Kidney epithelial cell (primary cell): ENCODE data around the gene BATF2. TPM values are rescaled to one million over a fixed set of nuclear protein-coding genes. Genes with fewer than 3 reads are reported as not detected.
"Not testable (repeated sequence)": the region's sequence is repeated elsewhere in the genome, so short reads cannot be mapped to it uniquely, and the experiment has no call there.

ENCODE experiments used
- DNase-seq: peaks from one replicate; pipeline ENCODE4 v3.0.0-alpha.2; 2010; ENCODE audit warnings: low read depth
- H3K27me3 ChIP-seq: 2 replicates; pipeline ENCODE4 v1.6.0; 2011; ENCODE audit warnings: low read length; ENCODE audit not compliant: control insufficient read depth, insufficient read depth
- H3K36me3 ChIP-seq: 2 replicates; pipeline ENCODE4 v1.5.1; 2011; ENCODE audit warnings: low read length; ENCODE audit not compliant: control insufficient read depth, insufficient read depth
- H3K4me3 ChIP-seq: 2 replicates; pipeline ENCODE4 v1.5.1; 2011; ENCODE audit warnings: low read depth, mild to moderate bottlenecking, control low read depth, low read length
- total RNA-seq: library from RNA; depleted of rRNA; stranded (reverse); fragments of >200 nt; gene quantifications from 2 replicates; pipeline ENCODE4 v1.2.3, GENCODE V29; 2015
- TF ChIP-seq, protein P1 (sequence below): IDR thresholded peaks from 2 replicates; pipeline ENCODE4 v1.5.1; 2011; ENCODE audit warnings: mild to moderate bottlenecking, moderate library complexity, low read length, control low read depth, inconsistent platforms; ENCODE audit not compliant: insufficient read depth, poor library complexity, severe bottlenecking

BATF2 gene
- total RNA-seq, 1 donor from 2014 or later = 1.1 TPM

DNA sequence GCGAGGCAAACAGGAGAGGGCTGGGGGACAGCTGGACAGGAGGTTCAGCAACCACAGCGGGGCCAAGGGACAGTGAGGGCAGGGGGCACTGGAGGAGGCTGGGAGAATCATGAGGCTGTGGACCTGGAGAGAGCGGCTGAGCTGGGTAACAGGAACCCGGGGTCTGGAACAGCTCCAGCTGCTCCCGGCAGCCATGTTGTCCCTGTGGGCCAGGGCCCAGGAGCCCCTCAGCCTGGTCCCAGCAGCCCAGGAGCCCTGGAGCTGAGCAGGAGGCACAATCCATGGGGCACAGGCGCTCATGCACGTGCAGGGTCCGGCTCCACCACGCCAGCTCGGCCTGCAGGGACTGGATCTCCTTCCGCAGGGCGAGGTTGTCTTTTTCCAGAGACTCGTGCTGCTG is 7.4 kb downstream of the BATF2 start:
- no peak for DNase-seq
- H3K4me3 ChIP-seq = no peak overlapping the region
- H3K27me3 ChIP-seq = no peaks in the 10 kb centered on the region
- TF ChIP-seq, protein P1, sequence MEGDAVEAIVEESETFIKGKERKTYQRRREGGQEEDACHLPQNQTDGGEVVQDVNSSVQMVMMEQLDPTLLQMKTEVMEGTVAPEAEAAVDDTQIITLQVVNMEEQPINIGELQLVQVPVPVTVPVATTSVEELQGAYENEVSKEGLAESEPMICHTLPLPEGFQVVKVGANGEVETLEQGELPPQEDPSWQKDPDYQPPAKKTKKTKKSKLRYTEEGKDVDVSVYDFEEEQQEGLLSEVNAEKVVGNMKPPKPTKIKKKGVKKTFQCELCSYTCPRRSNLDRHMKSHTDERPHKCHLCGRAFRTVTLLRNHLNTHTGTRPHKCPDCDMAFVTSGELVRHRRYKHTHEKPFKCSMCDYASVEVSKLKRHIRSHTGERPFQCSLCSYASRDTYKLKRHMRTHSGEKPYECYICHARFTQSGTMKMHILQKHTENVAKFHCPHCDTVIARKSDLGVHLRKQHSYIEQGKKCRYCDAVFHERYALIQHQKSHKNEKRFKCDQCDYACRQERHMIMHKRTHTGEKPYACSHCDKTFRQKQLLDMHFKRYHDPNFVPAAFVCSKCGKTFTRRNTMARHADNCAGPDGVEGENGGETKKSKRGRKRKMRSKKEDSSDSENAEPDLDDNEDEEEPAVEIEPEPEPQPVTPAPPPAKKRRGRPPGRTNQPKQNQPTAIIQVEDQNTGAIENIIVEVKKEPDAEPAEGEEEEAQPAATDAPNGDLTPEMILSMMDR = no peak
- no peaks in the 10 kb centered on the region for H3K36me3 ChIP-seq

DNA sequence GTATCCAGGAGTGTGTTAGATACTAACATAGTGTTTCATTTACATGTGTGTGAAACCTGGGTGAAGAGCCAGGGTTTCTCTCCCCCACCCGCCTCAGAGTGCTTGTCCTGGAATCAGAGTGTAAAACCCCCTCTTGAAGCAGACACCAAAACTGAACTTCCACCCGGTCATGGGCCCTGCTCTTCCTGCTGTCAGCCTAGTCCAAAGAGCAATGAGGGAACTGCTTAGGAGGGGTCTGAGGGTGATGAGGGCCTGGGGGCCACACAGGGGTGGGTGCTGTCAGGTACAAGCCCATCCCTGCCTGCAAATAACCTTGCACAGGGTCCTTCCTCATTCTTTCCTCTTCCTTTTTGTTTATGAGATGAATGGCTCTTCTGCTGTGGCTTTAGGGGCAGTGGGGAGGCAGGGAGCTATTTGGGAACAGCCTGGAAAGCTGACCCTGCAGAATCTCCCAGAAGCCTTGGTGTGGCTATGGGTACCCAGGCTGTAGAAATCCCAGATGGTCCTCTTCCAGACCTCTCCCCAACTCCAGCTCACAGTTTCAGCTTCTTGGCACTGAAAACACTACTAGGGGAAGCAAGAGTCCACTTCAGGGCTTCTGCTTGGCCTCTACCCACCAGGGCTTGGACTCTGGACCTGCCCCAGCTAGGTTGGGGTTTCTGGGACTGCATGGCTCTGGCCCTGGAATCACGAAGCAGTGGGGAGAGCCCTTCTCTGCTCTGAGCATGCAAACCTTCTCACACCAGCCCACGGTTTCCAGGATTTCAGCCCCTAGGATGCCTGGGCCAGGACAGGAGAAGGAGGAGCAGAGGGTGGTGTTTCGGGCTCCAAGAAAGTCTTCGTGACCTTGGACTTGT is 8.5 kb downstream of the BATF2 start:
- DNase-seq = no peak
- Histone ChIP-seq H3K27me3 (no peaks in the 10 kb centered on the region), H3K4me3 (no peak overlapping the region), H3K36me3 (no peaks in the 10 kb centered on the region)
- TF ChIP-seq, protein P1 = no peak

DNA sequence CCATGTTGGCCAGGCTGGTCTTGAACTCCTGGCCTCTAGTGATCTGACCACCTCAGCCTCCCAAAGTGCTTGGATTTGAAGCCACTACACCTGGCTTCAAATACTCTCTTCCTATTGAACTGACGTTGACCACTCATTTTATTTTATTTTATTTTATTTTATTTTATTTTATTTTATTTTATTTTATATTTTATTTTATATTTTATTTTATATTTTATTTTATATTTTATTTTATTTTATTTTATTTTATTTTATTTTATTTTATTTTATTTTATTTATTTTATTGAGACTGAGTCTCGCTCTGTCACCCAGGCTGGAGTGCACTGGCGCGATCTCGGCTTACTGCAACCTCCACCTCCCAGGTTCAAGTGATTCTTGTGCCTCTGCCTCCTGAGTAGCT is 13.4 kb downstream of the BATF2 start:
- not testable (repeated sequence) for H3K27me3 ChIP-seq, H3K36me3 ChIP-seq, H3K4me3 ChIP-seq, DNase-seq

DNA sequence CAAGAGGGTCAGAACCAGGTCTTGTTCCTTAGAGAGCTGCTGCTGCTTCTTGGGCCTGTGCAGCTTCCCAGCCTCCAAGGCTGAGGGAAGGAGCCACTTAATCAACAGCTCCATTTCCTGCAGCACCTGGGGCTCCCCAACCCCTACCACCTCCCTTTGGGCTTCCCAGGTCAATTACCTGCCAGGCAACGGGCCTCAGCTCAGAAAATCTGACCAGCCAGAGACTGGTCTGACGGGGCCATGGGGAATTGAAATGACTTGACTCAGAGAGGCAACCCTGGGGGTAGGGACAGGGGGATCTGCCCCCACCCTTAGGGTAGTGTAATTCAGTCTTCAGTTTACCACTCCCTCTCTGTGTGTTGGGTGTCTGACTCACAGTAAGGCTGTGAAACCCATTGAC is 20.1 kb downstream of the BATF2 start:
- TF ChIP-seq, protein P1 = no peak
- Histone ChIP-seq H3K4me3 (no peak overlapping the region), H3K36me3 (no peaks in the 10 kb centered on the region), H3K27me3 (peaks cover 2% of the 10 kb centered on the region)
- DNase-seq = no peak

DNA sequence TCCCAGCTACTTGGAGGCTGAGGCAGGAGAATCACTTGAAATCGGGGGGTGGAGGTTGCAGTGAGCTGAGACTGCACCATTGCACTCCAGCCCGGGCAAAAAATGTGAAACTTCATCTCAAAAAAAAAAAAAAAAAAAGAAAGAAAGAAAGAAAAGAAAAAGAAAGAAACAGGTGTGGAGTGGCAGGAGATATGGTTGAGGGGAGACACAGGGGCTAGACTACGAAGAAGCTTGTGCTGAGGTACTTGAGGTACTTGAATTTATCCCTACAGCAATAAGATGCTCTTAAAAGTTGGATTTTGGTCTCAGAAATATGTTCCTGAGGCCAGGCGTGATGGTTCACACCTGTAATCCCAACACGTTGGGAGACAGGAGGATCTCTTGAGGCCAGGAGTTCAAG is 22.6 kb downstream of the BATF2 start:
- Histone ChIP-seq H3K4me3 (no peak overlapping the region), H3K27me3 (peaks cover 2% of the 10 kb centered on the region), H3K36me3 (no peaks in the 10 kb centered on the region)
- no peak for DNase-seq
- TF ChIP-seq, protein P1 = no peak

DNA sequence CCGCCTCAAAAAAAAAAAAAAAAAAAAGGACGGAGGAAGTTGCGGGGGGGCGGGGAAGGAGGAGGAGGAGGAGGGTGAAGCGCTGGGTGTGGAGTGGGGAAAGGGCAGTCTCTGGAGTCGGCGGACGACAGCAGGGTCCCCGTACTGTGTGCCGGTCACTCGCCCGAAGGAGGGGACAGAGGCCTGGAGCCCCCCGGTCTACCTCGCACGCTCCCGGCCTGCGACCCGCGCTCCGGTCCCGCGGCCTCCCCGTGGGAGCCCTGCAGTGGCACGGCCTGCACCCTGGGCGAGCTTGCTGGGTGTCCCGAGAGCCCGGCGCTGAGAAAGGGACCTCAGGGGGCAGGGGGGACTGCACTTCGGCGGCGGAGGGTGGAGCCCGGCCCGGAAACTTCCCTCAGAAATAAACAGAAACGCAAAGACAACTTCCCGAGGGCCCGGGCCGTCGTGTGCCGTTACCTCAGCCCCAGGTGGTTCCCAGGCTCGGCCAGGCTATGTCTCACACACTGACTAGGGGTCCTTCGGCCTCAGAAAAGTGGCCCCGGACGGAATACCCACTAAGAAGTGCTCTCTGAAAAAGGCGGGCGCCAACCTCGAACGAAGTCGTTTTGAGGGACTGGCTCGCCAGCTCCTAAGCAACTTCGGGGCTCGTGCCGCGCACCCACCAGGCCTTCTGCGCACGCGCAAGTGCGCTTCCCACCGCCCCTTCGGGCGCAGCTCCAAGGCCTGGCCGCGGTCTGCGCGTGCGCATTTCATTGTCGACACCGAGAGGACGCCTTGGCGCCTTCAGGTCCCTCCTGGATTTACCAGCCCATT is 25.1 kb downstream of the BATF2 start, which contains the start of gene MAJIN:
MAJIN (minus strand) TSS at position 688 of the 813 bp plus-strand sequence. CDS start 12,703 bp downstream, outside the sequence.
- H3K4me3 ChIP-seq = peak within 1 kb of the TSS; percentile 30
- TF ChIP-seq, protein P1 = no peak

More for the DNA sequence above, 25.1 kb downstream of the BATF2 start, which contains the start of gene MAJIN:
- H3K36me3 ChIP-seq = no peaks in the 10 kb centered on the region
- peak; percentile 28 for DNase-seq
- H3K27me3 ChIP-seq = peaks cover 2% of the 10 kb centered on the region
